HepG2 (cell line): ENCODE measurements around the gene SMIM28. TPM values are rescaled to one million over a fixed set of nuclear protein-coding genes. Genes with fewer than 3 reads are reported as not detected.

Experiments used
- ATAC-seq: fragments of 200-7000 bp; cut with Tn5 transposase; 3 replicates; pipeline ENCODE4 v1.9.1; 2020; ENCODE audit warnings: mild to moderate bottlenecking, moderate library complexity
- BruUV-seq: library from RNA; stranded (reverse); fragments of 400-500 nt; replicated peaks from 2 replicates; lab custom pipeline; 2021; lab: Mats Ljungman, UMichigan
- CTCF ChIA-PET: fragments of 300-600 bp; formaldehyde crosslinking; extraction: SDS; loops from one replicate; lab custom pipeline; 2021; ENCODE audit warnings: low total read pairs, inconsistent platforms, low intra/inter-chr PET ratio; lab: Yijun Ruan, JAX
- POLR2A ChIA-PET: fragments of 350-600 bp; sonication (Branson Sonifier 250); formaldehyde crosslinking; loops from one replicate; lab custom pipeline; 2020; ENCODE audit warnings: antibody characterized with exemption, inconsistent platforms; lab: Yijun Ruan, JAX
- DNase-seq: peaks from one replicate; pipeline ENCODE4 v3.0.0-alpha.2; 2015; ENCODE audit warnings: low spot score
- FAIRE-seq: peaks from 3 replicates; lab custom pipeline; 2011; peaks lifted over from hg19 to GRCh38; lab: Jason Lieb, UNC
- H2AFZ ChIP-seq: one replicate; pipeline ENCODE4 v1.6.1; 2011; ENCODE audit warnings: low read length, inconsistent platforms
- H3K27ac ChIP-seq: fragments of 300-600 bp; 3 replicates; pipeline ENCODE4 v1.8.0; 2011; ENCODE audit warnings: mixed run types, mild to moderate bottlenecking, mixed read lengths, low read length, inconsistent platforms; ENCODE audit not compliant: insufficient read depth; ENCODE audit errors: extremely low read length
- H3K27me3 ChIP-seq, 2 experiments: fragments of 200-600 bp in 1 of 2; 2 replicates in 1 of 2; 3 replicates in 1 of 2; pipeline versions ENCODE4 v1.6.0 to v1.8.0; 2011; ENCODE audit warnings: low read length in 2 of 2, mild to moderate bottlenecking in 2 of 2, moderate library complexity in 2 of 2, inconsistent platforms in 1 of 2; ENCODE audit not compliant: insufficient read depth in 2 of 2, control insufficient read depth in 1 of 2
- H3K36me3 ChIP-seq, 2 experiments: fragments of 200-600 bp in 1 of 2; replicated peaks in 1 of 2; 2 replicates in 1 of 2; 3 replicates in 1 of 2; pipeline versions ENCODE4 v1.5.1 to v1.8.0; 2011; ENCODE audit warnings: low read length in 2 of 2, inconsistent platforms in 1 of 2; ENCODE audit not compliant: insufficient read depth in 2 of 2, control insufficient read depth in 1 of 2
- H3K4me1 ChIP-seq: 2 replicates; pipeline ENCODE4 v1.5.1; 2012; ENCODE audit warnings: low read length, inconsistent platforms; ENCODE audit not compliant: insufficient read depth
- H3K4me2 ChIP-seq: 2 replicates; pipeline ENCODE4 v1.6.0; 2011; ENCODE audit warnings: low read depth, low read length, inconsistent platforms
- H3K4me3 ChIP-seq, 3 experiments: fragments of 200-600 bp in 1 of 3; sonication (generic), shearing (Covaris generic) in 1 of 3; replicated peaks in 1 of 3; 2 replicates each; pipeline ENCODE4 v1.5.1; 2011 to 2016; ENCODE audit warnings: low read length in 3 of 3, inconsistent platforms in 2 of 3, low read depth in 2 of 3, mild to moderate bottlenecking in 2 of 3, control low read depth in 1 of 3, mixed read lengths in 1 of 3; ENCODE audit not compliant: insufficient read depth in 1 of 3
- H3K79me2 ChIP-seq: one replicate; pipeline ENCODE4 v1.6.1; 2011; ENCODE audit warnings: low read length, inconsistent platforms; ENCODE audit not compliant: insufficient read depth
- H3K9ac ChIP-seq: 2 replicates; pipeline ENCODE4 v1.6.0; 2011; ENCODE audit warnings: mild to moderate bottlenecking, low read depth, low read length, inconsistent platforms; ENCODE audit not compliant: insufficient read depth
- H3K9me3 ChIP-seq: 2 replicates; pipeline ENCODE4 v1.5.1; 2012; ENCODE audit warnings: mild to moderate bottlenecking, low read length
- H4K20me1 ChIP-seq: 2 replicates; pipeline ENCODE4 v1.6.0; 2011; ENCODE audit warnings: inconsistent platforms, mild to moderate bottlenecking, low read length, moderate library complexity; ENCODE audit not compliant: insufficient read depth
- AGO2 ChIP-seq: fragments of 200-400 bp; formaldehyde crosslinking; optimal IDR thresholded peaks from 2 replicates; pipeline ENCODE3; 2017; ENCODE audit warnings: mild to moderate bottlenecking, low read depth, low read length, moderate library complexity
- HNRNPLL ChIP-seq: fragments of 200-400 bp; formaldehyde crosslinking; IDR thresholded peaks from 2 replicates; pipeline ENCODE4 v1.6.1; 2017; ENCODE audit warnings: mild to moderate bottlenecking, low read depth, low read length; ENCODE audit not compliant: poor library complexity, severe bottlenecking
- MAZ ChIP-seq, 2 experiments: sonication (generic) in 1 of 2; formaldehyde crosslinking in 1 of 2; IDR thresholded peaks; 2 replicates each; pipeline versions ENCODE4 v1.5.0 to v1.6.1; 2012 to 2020; ENCODE audit warnings: low read depth in 2 of 2, mild to moderate bottlenecking in 2 of 2, borderline replicate concordance in 1 of 2, improper control_type of control experiment in 1 of 2, low read length in 1 of 2, missing genetic modification reagents in 1 of 2, moderate library complexity in 1 of 2
- MTERF4 ChIP-seq: sonication (generic); formaldehyde crosslinking; IDR thresholded peaks from 2 replicates; pipeline ENCODE4 v1.8.0; 2023; ENCODE audit warnings: mild to moderate bottlenecking, missing genetic modification reagents
- RBM22 ChIP-seq: fragments of 200-400 bp; formaldehyde crosslinking; optimal IDR thresholded peaks from 2 replicates; pipeline ENCODE3; 2017; ENCODE audit warnings: mild to moderate bottlenecking, low read length, moderate library complexity
- SETDB1 ChIP-seq: sonication (generic); formaldehyde crosslinking; IDR thresholded peaks from 2 replicates; pipeline ENCODE4 v1.5.1; 2020; ENCODE audit warnings: missing genetic modification reagents, mild to moderate bottlenecking, borderline replicate concordance
- SOX6 ChIP-seq, 2 experiments: fragments of 450-650 bp in 1 of 2; sonication (generic) in 1 of 2; formaldehyde crosslinking in 1 of 2; IDR thresholded peaks; 2 replicates each; pipeline versions ENCODE4 v1.4.0 to v1.6.1; 2017 to 2020; ENCODE audit warnings: antibody characterized with exemption in 1 of 2, mild to moderate bottlenecking in 1 of 2, missing genetic modification reagents in 1 of 2
- ZFP36 ChIP-seq: fragments of 150-350 bp; IDR thresholded peaks from 2 replicates; pipeline ENCODE4 v1.6.1; 2018; ENCODE audit warnings: borderline replicate concordance, low read length, low read depth; ENCODE audit not compliant: partially characterized antibody
- ZNF563 ChIP-seq: sonication (generic); formaldehyde crosslinking; IDR thresholded peaks from 2 replicates; pipeline ENCODE4 v1.8.0; 2022; ENCODE audit warnings: mild to moderate bottlenecking, moderate library complexity, missing genetic modification reagents
- ZNF768 ChIP-seq: sonication (generic); formaldehyde crosslinking; IDR thresholded peaks from 2 replicates; pipeline ENCODE4 v1.4.0; 2020; ENCODE audit warnings: missing genetic modification reagents
- WGBS: methylation state at CpG from one replicate; pipeline ENCODE4 v1.1.6; 2017; ENCODE audit warnings: low lambda C conversion rate; 5-methylcytosine and 5-hydroxymethylcytosine counted together
- in situ Hi-C: cut with HindIII; loops from 2 replicates; pipeline ENCODE4 v1.10.0; 2017; ENCODE audit warnings: low pct_unique_long_range_greater_than_20kb; ENCODE audit not compliant: extremely low pct_ligation_motif_present
- intact Hi-C: fragments of 100-400 bp; cut with micrococcal nuclease; formaldehyde crosslinking; loops from one replicate; pipeline ENCODE4 v1.10.0; 2022; ENCODE audit not compliant: unreplicated experiment
- polyA plus RNA-seq, 8 experiments: library from polyadenylated mRNA; depleted of rRNA in 3 of 8; stranded (reverse) in 7 of 8; unstranded in 1 of 8; fragments of >200 nt; fragmentation: Illumina TruSeq in 4 of 8; extraction: Trizol in 4 of 8; gene quantifications; 2 replicates each; pipeline versions ENCODE4 v1.2.1 to v1.2.3, GENCODE V29; 2011 to 2016; ENCODE audit warnings: low read depth in 4 of 8, missing spikeins in 1 of 8, mixed read lengths in 1 of 8; ENCODE audit not compliant: insufficient read depth in 1 of 8
- small RNA-seq, 3 experiments: library from RNA; depleted of rRNA; stranded (forward); fragments of <200 nt; gene quantifications; one replicate each; pipeline ENCODE3, GENCODE V24; 2012; ENCODE audit warnings: low read depth in 2 of 3, low replicate concordance in 1 of 3; ENCODE audit not compliant: insufficient read length in 3 of 3, insufficient read depth in 2 of 3
- total RNA-seq, 5 experiments: library from RNA; depleted of rRNA; stranded (reverse); fragments of >200 nt; fragmentation: Illumina TruSeq; extraction: Trizol; gene quantifications; 2 replicates each; pipeline ENCODE4 v1.2.3, GENCODE V29; 2016; ENCODE audit warnings: low read depth in 1 of 5

SMIM28 gene
- total and polyA plus RNA-seq, 2 of the 13 experiments (the other 11 are each of a cell fraction or from before 2014, with no cell fraction given), result not detected

DNA sequence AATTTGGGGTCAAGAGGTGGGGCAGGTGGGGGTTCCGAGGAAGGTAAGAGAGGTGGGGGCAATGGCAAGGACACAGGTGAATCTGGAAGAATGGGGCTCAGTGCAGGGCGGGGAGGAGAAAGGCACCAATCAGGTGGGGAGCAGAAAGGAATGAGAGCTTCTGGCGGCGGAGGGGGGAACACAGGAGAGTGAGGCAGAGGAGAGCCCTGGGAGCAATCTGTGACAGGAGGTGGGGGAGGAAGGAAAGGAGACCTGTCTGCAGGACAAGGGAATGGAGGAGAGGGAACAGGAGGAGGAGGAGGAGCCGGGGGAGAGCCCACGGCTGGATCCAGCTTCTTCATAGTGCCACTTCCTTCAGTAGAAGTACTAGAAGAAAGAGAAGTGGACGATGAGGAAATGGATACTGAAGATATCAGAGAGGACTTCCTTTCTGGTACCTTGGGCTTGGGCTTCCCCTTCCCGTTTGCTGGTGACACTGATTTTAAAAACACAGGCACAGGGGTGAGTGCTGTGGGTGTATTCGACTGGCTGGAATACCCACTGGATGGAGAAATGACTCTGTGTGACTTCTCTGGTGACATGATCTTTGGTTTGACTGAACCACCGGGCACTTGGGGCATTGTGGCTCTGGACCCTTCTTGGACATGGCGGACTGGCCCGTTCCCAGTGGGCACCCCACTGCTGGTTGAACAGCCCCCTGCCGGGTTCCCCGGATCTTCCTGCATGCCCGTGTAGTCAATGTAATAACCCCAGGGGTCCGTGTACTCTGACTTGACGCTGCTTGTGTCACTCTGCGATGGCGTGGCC lies 53.8 kb downstream of the SMIM28 start (continued):
- TF ChIP-seq MAZ (IDR thresholded peaks at IDR 0.05; ENCODE audit: borderline replicate concordance, low read depth, low read length) (no peak), MAZ (CRISPR knock-in tag; IDR thresholded peaks at IDR 0.05; ENCODE audit: low read depth) (0 out of 2 replicates have a peak, but pooled peaks have one; percentile 15)

GRCh38 chr6:138432063-138432356 lies 54.3 kb downstream of the SMIM28 start:
- intact Hi-C loops, result no loop called here
- 100% methylated on average over 9 of the region's 11 CpGs for WGBS
- H3K9ac ChIP-seq, result no peak overlapping the region
- no peak for DNase-seq
- H3K36me3 ChIP-seq, result peaks cover 42 to 96% of the 10 kb centered on the region in 2 experiments
- no peaks in the 10 kb centered on the region for H4K20me1 ChIP-seq
- no peak for FAIRE-seq
- H3K79me2 ChIP-seq, result no peaks in the 10 kb centered on the region
- ChIA-PET POLR2A (no interaction called here), CTCF (interaction anchor here (0.7 kb wide), 1 partner anchor 85 kb away, joined by 3 read pairs; no protein-coding TSS in a partner anchor)
- no TSS peak for BruUV-seq
- no peak overlapping the region for H2AFZ ChIP-seq
- no peak for TF ChIP-seq HNRNPLL
- peak; percentile 34; the same call in 1 of the 2 replicates for TF ChIP-seq ZNF768 (CRISPR knock-in tag)
- TF ChIP-seq RBM22, result peak; percentile 9
- TF ChIP-seq AGO2, result peak; percentile 91
- TF ChIP-seq SETDB1 (CRISPR knock-in tag), result no peak
- no peak for TF ChIP-seq MTERF4 (CRISPR knock-in tag)
- no peak for TF ChIP-seq SOX6 (IDR thresholded peaks at IDR 0.05)
- TF ChIP-seq SOX6 (CRISPR knock-in tag; IDR thresholded peaks at IDR 0.05), result 0 out of 2 replicates have a peak, but pooled peaks have one; percentile 23
- no peak for TF ChIP-seq ZNF563
- TF ChIP-seq ZFP36, result no peak
- TF ChIP-seq, all 625 proteins: peak for 4
- no peaks in the 10 kb centered on the region for H3K4me1 ChIP-seq
- in situ Hi-C loops, result loop anchor here (5.0 to 10.0 kb wide), 3 partner anchors 75 to 333 kb away; no protein-coding TSS in a partner anchor
- no peak overlapping the region for H3K4me2 ChIP-seq
- H3K4me3 ChIP-seq, result no peak overlapping the region
- ATAC-seq, result peak; percentile 13
- no peaks in the 10 kb centered on the region for H3K9me3 ChIP-seq
- no peaks in the 10 kb centered on the region for H3K27me3 ChIP-seq
- no peak overlapping the region for H3K27ac ChIP-seq

Small RNA genes within 50 kb of the gene (small RNA-seq; reads per million reads assigned to genes)
- 0 reads per million in 3 experiments for gene AL031003.1

Other genes starting within 250 kb of the SMIM28 start
- gene ARFGEF3, start 216.0 kb upstream of the SMIM28 start, total RNA-seq (2016; rRNA removed; fragmentation: Illumina TruSeq; extraction: Trizol), result 0.60 and 0.97 TPM in 2 replicates
- gene ARFGEF3, start 216.0 kb upstream of the SMIM28 start, polyA plus RNA-seq (2011; rRNA removed), result 2.6 and 2.9 TPM in 2 replicates
- not detected in 2 replicates for gene PBOV1, start 159.4 kb upstream of the SMIM28 start, total RNA-seq (2016; rRNA removed; fragmentation: Illumina TruSeq; extraction: Trizol)
- gene PBOV1, start 159.4 kb upstream of the SMIM28 start, polyA plus RNA-seq (2011; rRNA removed), result not detected in 2 replicates
- gene HEBP2, start 26.3 kb downstream of the SMIM28 start, total RNA-seq (2016; rRNA removed; fragmentation: Illumina TruSeq; extraction: Trizol), result 63.5 and 72.8 TPM in 2 replicates
- gene HEBP2, start 26.3 kb downstream of the SMIM28 start, polyA plus RNA-seq (2011; rRNA removed), result 13.5 and 16.0 TPM in 2 replicates
- gene NHSL1, start 121.6 kb downstream of the SMIM28 start, total RNA-seq (2016; rRNA removed; fragmentation: Illumina TruSeq; extraction: Trizol), result 53.6 and 59.5 TPM in 2 replicates
- 22.6 and 24.9 TPM in 2 replicates for gene NHSL1, start 121.6 kb downstream of the SMIM28 start, polyA plus RNA-seq (2011; rRNA removed)